OCI-M1 (cell line): ENCODE measurements around the gene SH2B2.

ENCODE experiments used
- DNase-seq: peaks from one replicate; lab custom pipeline; 2025; lab: John Stamatoyannopoulos, UW

The SH2B2 gene

DNA sequence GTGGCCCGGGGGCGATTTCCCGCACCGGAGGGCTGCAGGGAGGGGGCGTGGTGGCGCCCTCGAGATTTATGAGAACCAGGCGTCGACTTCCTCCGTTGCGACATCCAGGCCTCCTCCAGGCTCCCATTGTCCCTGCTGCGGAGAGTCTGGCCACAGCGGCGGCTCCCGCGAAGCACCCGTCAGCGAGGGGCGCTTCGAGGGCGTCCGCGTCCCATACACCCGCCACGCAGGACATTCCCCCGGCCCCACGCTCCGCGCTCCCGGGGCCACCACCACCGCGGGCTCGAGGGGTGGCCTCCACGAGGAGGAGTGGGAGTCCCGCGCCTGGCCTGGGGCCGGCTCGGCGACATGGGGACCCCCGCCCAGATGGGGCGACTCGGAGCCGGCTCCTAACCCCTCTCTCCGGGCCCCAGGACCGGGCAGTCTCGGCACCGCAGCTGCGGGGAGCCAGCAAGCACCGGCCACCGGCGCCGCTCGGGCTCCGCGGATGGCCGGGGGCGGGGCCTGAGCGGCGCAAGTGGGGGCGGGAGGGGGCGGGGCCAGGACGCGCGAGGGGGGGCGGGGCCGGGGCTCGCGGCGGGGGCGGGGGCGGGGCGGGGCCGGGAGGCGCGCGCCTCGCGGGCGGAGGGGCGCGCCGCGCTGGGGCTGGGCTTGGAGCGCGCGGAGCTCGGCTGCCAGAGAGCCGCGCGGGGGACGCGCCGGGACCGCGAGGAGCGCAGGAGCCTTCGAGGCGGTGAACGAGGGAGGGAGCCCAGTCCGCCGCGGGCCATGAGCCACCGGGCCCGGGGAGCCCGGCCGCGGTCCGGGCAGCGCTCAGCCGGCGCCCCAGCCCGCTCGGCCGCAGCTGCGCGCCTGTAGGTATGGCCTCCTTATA is at the start of gene SH2B2:
SH2B2 (plus strand) TSS at position 632 of the 874 bp plus-strand sequence. CDS start 13,683 bp downstream, outside the sequence.
- DNase-seq, result peak; percentile 59

DNA sequence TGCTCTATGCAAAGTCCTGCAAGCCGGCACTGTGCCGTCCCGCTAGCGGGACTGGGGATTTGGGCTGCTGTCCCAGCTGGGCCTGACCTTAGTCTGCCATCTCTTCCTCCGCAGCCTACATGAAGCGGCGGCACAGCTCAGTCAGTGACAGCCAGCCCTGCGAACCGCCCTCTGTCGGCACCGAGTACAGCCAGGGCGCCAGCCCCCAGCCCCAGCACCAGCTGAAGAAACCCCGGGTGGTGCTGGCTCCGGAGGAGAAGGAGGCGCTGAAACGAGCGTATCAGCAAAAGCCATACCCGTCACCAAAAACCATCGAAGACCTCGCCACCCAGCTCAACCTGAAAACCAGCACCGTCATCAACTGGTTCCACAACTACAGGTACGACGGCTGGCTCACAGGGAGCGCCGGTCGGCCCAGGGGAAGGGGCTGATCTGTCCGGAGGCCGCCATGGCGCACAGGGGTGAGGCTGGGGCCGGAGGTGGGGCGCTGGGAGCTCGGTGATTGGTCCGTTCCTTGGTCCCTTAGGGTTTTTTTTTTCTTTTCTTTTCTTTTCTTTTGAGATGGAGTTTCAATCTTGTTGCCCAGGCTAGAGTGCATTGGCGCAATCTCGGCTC is 47.4 kb upstream of the SH2B2 start:
- no peak for DNase-seq

DNA sequence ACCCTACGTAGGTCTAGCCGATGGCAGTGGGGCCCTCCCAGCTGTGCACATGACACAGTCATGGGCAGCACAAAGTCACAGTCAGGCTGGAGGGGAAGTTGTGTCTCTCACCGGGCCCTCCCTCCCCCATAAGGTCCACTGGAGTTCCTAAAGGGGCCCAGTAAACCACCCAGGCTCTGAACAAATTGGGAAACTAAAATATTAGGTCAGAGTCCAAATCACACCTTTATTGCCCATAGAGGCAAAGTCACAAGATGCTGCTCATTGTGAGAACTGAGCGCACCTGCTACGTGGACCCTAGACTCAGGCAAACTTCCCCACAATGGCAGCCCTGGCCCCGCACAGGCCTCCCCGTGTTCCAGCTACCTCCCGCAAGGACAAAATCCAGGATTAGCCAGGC is 45.2 kb upstream of the SH2B2 start:
- DNase-seq, result no peak

DNA sequence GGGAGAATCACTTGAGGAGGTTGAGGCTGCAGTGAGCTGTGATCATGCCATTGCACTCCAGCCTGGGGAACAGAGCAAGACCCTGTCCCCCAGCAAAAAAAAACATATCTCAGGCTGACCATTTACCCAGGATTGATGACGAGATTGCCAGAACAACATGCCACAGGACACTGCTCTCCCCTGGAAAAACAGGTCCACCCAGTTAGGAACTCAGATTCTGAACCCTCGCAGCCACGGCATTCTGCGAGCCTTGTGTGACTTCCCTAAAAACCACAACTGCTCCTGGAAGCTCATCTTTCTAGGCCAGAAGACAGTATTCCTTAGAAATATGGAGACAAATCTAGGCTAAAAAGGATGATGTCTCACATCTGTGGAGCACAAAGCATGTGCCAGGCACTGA is 42.1 kb upstream of the SH2B2 start:
- DNase-seq, result no peak

DNA sequence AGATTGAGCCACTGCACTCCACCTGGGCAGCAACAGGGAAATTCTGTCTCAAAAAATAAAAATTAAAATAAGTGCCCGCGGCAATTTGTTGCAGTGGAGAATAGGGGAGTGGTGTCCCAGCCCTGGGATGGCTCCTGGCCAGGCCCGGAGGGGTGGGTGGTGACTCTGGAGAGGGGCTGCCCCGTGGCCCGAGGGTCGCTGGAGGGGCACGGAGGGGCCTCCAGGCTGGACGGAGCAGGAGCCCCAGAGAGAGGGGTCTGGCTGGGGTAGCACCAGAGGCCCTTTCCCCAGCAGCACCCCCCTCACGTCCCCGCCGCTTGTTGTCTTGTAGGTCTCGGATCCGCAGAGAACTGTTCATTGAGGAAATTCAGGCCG is 38.6 kb upstream of the SH2B2 start:
- no peak for DNase-seq

DNA sequence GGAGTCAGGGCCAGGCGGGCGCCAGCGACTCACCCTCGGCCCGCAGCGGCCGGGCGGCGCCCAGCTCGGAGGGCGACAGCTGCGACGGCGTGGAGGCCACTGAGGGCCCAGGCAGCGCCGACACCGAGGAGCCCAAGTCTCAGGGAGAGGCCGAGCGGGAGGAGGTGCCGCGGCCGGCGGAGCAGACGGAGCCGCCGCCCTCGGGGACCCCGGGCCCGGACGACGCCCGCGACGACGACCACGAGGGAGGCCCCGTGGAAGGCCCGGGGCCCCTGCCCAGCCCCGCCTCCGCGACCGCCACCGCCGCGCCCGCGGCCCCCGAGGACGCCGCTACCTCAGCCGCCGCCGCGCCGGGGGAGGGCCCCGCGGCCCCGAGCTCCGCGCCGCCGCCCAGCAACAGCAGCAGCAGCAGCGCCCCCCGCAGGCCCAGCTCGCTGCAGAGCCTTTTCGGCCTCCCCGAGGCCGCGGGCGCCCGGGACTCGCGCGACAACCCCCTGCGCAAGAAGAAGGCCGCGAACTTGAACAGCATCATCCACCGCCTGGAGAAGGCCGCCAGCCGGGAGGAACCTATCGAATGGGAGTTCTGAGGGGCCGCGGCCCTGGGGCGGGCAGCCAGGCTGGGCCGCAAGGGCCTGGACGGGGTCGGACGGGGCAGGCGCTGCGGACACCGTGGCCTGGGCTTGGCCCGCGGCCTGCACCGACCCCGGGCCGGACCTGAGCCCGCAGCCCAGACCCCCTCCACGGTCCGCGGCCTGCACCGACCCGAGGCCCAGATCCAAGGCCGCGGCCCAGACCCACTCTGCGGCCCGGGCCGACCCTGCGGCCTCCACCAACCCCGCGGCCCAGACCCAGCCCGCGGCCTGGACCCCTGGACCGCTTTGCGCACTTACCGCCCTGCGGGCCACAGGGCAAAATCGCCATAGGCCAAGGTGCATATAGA is 37.9 kb upstream of the SH2B2 start:
- DNase-seq, result no peak

DNA sequence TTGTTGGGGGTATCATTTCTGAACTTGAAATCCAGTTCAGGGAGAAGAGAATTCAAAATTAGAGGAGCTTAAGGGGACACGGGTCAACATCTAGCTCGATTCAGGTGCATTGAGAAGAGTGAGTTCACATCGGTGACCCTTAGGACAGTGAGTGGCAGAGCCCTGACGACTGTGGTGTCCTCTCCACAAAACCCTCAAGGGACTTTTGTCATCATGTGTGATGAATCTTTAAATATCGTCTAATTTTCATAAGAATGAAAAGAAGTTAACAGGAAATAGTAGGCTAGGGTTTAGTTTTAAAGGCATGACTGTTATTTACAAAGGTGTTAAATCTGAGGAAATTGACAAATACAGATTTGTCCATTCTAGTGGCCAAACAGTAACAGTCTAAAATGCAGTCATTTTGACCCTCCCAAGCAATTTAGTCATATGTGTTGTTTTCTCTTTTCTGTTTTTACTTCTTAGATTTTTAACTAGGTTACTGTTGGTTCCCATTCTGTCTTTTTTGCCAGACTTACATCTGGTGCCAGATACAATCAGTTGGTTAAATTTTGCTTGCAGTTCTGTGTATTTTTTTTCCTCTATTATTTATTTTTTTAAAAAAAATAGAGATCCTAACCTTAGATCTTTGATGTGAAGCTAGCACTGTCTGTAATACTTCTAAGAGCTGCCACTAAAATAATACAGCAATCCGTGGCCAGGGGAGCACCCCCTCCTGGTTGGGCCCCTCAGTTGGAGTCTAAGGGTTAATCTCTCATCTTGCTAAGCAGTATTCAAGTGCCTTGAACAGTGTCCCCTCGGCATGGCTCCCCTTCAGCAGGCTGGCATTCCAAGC is 34.9 kb upstream of the SH2B2 start:
- DNase-seq, result no peak

DNA sequence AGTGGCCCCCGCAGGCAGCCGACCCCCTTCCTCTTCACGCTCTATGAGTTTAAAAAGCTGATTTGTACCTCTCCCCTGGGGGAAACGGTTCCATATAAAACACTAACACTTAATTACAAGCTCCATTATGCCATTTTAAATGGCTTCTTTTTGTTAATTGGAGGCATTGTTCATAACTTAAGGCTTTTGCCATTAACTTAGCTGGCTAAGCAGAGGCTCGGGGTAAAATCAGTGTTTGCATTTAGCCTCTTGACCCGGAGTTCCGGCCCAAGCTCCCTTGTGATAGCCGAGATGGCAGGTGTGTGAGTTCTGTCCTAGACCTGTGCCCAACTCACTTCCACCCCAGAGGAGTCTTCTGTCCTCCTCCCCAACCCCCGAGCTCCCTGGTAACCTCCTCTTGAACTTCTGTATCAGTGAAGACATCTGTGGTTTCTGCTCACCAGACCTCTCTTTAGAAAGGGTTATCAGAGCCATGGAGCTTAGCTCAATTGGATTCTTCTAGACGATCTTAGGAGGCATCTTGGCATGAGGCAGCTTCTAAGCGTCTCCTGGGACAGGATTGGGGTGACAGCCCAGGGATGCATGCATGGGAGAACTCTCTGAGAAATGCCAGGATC is 34.2 kb upstream of the SH2B2 start:
- peak; percentile 5 for DNase-seq

DNA sequence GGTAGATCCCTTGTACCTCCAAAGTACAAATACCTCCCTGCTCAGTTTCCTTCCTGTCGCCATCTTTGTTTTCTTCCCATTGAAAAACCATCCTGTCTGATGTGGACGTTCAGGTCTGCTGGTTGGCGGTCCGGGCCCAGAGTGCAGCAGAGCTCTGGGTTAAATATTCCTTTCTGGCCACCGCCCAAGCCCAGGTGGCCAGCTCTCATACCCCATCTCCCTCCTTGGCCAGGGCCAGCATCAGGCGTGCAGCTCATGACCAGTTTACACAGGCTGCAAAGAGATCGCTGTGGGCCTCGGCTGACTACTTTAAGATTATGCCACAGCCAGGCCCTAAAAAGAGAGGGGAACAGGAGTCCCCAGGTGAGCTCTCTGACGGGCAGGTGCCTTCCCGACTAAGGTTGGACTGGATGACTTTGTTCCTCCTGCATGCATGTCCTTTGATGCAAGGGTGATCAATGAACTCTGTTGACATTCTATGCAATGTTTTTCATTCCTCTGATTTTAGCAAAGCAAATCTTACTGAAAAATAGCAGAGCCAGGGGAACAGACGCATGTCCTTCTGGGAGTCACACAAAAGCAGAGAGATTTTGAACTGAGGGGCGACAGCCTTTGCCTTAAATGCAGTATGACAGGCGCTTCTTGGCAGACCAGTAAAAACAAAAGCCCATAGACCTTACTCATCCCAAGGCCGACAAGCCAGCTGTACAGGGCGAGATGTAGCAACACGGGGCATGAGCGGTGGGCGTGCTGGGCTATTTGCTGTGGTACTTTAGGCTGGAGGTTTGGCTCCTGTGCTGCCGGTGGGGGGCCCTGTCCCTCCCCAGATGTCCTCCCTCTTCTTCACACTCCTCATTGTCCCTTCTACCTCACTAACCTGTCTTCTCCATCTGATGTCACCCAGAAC is 33.3 kb upstream of the SH2B2 start:
- DNase-seq, result no peak

DNA sequence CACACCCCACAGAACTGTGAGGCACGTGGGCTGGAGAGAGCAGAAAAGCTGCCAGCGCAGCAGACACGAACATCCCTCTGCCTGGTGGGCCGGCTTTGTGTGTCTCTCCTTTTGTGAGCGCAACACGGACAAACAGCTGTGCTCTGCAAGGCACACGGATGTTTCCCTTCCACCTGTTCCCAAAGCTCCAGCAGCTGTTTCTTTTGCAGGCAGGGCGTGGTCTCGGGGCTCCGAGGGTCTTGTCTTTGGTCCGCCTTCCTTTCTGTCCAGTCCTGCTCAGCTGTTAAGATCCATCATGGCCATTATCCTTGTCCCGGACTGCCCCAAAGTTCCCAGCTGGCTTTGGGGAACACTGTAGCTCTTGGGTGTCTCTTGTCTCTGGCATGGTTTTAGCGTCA is 32.7 kb upstream of the SH2B2 start:
- DNase-seq, result no peak

DNA sequence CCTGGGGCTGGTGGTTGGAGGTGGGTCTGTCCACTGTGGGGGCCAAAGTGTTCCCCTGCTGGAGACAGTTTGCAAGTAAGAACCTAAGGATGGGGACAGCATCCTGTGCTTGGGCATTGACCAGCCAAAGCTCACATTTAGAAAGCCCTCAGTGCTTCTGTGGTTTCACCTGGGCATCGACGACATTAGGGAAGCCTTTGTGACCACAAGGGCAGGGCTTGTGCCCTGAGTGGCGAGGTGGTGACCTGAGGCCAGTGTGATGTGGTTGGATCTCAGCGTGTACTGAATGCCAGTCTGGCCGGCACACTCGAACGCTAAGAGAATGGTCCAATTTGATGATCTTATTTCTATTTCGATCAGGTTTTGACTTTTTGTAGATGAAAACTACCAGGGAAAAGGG is 32.1 kb upstream of the SH2B2 start:
- DNase-seq, result no peak

DNA sequence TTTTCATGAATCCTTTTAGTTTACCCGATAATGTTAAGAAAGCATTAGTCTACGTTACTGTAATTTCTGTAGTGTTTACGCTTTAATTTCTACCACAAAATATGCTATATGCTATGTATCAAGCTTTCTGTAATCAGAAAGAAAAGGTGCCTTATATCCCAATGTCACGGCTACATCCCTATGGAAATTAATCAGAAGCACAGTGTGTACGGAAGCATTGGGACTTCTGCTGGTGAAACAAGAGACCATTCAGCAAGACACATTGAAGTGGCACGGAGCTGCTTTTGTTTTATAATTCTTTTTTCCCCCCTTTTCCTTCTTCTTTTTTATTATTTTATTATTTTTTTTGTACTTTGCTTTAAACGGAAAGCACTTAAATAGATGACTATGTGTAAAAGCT is 31.2 kb upstream of the SH2B2 start:
- DNase-seq, result no peak

DNA sequence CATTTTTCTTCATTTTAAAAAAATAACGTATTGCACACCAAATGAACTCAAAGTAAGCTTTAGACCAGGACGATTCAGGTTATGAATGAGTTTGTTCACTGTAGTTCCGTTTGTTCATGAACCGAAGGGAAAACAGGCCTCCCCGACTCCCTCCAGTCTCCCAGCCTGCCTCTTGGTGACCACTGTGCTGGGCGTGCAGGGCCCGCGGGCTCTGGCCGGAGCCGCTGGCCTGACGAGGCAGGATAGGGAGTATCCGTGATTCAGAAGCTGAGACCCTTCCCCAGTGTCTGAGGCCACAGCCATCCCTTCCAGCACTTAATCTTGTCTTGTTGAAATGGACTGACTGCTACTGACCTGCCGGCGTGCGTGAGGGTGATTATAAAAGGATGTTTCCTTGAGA is 30.8 kb upstream of the SH2B2 start:
- DNase-seq, result no peak

DNA sequence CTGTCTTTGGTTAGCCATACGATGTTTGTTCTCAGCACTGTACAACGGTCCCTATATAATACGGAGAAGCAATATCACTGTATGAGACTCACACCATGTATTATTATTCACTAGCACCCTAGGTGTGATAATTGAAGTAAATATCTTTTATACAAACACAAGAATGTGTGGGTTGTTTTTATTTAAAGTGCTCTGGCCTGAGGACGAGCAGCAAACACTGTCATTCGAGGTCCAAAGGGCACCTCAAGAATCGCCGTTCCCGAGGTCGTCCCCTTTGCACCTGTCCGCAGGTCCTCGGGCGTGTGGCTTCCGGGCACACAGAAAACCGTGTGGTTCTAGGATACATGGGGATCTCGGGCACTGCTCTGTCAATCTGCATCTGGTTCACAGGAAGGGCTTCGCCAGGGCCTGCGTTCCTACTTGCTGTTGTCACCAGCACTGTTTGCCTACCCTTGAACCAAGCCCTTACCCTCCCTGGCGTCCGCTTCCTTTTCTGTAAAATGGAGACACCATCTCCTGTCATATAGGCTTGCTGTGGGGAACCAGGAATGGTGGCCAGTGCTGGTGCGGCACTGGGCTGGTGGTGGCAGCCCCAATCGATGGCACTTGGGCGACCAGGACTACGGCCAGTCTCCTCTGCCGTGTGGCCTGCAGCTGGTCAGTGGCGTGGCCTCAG is 28.5 kb upstream of the SH2B2 start:
- no peak for DNase-seq

DNA sequence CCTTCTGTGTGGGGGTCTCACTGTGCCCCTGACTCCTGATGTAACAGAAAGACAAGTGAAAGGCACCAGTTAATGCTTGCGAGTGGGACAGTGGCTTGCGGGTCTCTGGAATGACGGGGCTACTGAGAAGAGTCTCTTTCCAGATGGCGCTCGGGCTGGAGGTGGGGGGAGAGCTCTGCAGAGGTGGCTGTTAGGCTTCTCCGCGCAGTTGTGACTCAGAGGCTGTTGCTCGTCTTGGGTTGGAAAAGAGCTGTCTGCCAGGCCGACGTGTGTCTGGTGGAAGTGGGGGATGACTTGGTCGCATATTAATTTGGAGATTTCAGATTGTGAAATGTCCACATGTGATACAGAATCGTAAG is 27.9 kb upstream of the SH2B2 start:
- DNase-seq, result no peak

DNA sequence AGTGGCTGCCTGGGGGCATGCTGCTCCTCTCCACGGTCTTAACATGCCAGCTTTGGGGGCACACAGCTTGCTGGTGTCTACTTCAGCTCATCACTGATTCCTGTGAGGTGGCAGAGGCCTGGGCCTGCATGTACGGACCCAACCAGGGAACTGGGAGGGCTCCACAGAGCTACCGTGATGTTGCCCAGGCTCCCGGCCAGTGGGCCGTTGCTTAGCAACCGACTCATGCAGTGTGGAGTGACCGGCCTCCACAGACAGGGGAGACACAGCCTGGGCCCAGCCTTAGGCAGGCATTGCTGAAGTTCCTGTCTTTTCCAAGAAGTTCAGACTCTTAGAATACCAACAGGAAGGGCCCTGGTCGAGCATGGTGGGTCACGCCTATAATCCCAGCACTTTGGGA is 25.8 kb upstream of the SH2B2 start:
- DNase-seq, result no peak

DNA sequence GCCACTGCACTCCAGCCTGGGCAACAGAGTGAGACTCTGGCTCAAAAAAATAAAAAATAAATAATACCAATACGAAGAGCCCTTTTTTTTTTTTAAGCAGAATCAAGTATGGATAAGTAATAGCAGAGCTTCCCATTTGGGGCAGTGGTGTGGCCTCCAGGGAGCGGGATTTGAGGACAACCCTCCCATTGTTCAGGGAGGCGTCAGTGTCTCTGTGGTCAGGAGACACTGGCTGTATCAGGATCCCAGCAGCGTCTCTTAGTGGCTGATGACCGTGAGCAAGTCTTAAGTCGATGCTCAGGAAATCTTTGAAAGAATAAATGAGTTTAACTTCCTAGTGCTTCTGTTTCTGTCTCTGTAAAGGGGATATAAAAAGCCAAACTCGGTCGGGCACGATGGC is 25.2 kb upstream of the SH2B2 start:
- no peak for DNase-seq

DNA sequence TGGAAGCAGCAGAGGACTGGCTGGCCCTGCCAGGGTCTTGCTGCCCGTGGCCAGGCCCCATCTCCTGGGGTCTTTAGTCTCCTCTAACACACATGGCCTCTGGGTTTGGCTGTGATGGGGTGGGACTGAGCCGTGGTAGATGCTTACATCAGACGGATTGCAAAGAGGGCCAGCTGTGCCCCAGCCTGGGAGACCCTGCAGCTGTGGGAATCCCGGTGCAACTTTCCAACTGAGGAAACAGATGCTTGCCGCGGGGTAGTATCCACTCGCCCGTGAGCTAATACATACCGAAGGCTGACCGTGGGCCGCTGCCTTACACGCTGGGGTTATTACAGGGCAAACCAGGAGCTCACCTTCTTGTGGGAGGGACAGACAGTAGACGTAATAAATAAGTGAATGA is 24.1 kb upstream of the SH2B2 start:
- no peak for DNase-seq

DNA sequence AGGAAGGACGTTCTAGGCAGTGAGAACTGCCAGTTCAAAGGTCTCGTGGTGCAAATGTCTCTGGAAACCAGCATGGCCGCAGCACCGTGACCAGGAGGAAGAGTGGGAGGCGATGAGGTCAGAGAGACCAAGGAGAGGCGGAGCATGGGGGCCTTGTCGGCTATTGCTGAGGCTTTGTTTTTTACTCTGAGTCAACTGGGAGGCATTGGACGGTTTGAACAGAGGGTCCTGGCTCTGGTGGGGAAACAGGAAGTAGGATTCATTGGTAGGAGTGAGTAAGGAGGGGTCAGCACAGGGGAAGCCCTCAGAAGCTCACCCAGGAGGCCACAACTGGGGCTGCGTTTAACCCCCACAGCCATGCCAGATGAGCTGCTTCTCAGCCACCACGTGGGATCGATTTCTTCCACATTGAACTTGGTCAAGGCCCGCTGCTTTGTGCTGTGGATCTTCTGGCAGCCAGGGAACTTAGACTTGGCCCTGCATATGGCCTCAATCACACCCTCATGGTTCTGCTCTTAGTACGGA is 22.2 kb upstream of the SH2B2 start:
- DNase-seq, result no peak
